ENCODE data around the gene METTL23.

Gene METTL23

DNA sequence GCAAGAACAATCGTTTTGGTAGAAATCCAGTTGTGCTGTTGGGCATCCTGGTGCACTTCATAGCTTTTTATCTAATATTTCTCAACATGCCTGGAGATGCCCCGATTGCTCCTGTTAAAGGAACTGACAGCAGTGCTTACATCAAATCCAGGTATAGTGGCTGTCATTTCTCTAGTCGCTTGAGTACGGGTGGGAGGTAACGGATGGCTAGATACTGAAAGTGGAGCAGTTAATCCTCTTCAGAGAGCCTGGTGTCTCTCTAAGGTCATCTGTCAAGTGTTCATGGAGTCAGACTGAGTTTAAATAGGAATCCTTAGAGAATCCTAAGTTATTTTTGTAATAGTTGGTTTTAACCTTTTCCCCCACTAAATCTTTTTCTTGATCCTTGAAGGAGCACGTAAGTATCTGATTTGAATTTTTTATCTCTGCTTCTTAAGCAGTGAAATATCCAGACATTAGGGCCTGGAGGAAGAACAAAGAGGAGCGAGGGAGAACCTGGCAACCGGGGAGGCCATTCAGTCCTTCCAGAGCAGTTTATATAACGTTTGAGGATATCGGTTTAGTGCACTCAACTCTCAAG is 48.5 kb downstream of the METTL23 start:
- DNase-seq, result no peak

DNA sequence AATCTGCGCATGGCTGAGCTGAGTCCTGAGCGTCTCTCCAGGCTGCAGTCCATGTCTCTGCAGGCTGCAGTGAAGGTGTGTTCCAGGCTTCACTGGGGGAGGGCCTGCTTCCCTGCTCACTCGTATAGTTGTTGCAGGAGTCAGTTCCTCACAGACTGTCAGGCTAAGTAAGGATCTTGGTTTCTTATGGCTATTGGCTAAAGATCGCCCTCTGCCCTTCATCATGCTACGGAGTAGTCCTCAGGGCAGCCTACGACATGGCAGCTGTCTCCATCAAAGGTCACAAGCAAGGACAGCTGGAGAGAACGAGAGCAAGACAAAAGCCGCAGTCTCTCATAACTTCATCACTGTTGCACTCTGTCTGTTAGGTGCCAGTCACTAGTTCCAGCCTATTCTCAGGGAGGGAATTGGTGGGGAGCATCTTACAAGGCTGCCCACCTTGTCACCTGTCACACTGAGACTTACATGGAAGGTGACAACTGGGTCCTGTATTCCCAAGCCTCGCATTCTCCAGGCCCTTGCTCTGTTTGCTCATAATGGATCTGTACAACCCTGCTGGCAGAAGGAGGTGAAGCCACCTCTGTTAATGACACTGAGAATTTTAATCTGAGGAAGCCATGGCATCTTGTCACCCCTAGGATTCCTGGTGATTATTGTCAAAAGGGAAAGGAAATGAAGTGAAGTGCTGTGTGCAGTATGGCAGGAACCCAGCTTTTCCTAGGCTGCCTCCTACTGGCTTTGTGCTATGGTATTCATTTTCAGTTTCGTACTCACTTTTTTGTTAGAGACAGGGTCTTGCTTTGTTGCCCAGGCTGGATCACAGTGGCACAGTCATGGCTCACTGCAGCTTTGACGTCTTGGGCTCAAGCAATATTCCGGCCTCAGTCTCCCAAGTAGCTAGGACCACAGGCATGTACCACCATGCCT is 54.7 kb downstream of the METTL23 start:
- no peak for DNase-seq

DNA sequence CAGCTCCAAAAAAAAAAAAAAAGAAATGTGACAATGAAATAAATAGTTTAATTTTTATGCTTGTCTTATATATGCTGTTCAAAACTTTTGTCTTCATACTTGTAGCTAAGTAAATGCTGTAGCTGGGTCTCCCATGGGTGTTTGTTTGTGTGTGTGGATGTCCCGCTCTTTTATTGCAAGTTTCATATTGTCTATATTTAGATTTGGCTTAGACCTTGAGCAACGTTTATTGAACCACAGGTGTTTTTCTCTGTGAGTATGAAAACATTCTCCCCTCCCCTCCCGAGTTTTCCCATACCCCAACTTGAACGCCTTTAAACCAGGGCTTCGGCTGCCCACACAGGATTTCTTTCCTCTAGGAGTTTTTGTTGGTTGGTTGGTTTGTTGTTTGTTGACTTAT is 56.5 kb downstream of the METTL23 start:
- no peak for DNase-seq
